Measurements from ENCODE around the gene TMEM45B. TPM values are rescaled to one million over a fixed set of nuclear protein-coding genes. Genes with fewer than 3 reads are reported as not detected.

Gene TMEM45B
- total RNA-seq, 6 donors from 2014 or later = 9.4 to 38.7 (median 13.9) TPM

DNA sequence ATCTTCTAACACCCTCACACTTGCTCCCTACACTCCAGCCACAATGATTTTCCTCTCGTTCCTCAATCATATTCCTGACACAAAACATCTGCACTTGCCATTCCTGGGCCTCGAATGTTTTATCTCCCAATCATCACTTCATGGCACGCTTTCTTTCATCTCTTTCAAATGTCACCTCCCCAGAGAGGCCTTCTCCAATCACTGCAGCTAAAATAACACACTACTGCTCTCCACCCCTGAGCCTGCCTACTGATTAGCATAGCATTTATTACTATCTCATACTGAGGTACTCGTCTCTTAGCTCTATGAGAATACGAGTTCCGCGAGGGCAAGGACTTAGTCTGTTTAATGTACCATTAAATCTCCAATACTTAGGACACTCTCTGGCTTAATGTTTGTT lies 56.3 kb downstream of the TMEM45B start:
- peaks cover 59 to 96% (median 88%) of the 10 kb centered on the region in 4 donors for H3K36me3 ChIP-seq
- no peaks in the 10 kb centered on the region for H3K27me3 ChIP-seq
- no peaks in the 10 kb centered on the region for H3K9me3 ChIP-seq
- no peak overlapping the region for H3K27ac ChIP-seq
- TF ChIP-seq EP300 (IDR thresholded peaks at IDR 0.05) (no peak), POLR2AphosphoS5 (IDR thresholded peaks at IDR 0.05) (no peak), POLR2A (IDR thresholded peaks at IDR 0.05) (no peak)
- TF ChIP-seq, protein P1, sequence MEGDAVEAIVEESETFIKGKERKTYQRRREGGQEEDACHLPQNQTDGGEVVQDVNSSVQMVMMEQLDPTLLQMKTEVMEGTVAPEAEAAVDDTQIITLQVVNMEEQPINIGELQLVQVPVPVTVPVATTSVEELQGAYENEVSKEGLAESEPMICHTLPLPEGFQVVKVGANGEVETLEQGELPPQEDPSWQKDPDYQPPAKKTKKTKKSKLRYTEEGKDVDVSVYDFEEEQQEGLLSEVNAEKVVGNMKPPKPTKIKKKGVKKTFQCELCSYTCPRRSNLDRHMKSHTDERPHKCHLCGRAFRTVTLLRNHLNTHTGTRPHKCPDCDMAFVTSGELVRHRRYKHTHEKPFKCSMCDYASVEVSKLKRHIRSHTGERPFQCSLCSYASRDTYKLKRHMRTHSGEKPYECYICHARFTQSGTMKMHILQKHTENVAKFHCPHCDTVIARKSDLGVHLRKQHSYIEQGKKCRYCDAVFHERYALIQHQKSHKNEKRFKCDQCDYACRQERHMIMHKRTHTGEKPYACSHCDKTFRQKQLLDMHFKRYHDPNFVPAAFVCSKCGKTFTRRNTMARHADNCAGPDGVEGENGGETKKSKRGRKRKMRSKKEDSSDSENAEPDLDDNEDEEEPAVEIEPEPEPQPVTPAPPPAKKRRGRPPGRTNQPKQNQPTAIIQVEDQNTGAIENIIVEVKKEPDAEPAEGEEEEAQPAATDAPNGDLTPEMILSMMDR (IDR thresholded peaks at IDR 0.05) = no peak
- H3K4me1 ChIP-seq = no peaks in the 10 kb centered on the region
- H3K4me3 ChIP-seq = no peak overlapping the region
- no peak for DNase-seq
- ATAC-seq (ENCODE audit: low FRiP score in 2 of 2) = no peak
- WGBS, 2 donors = 87 to 88% methylated on average over 7 of the region's 7 CpGs

GRCh38 chr11:129880311-129880710 lies 64.7 kb downstream of the TMEM45B start:
- 91 to 97% methylated on average over 3 of the region's 3 CpGs for WGBS, 2 donors
- H3K27ac ChIP-seq = no peak overlapping the region
- H3K4me1 ChIP-seq = no peaks in the 10 kb centered on the region
- no peaks in the 10 kb centered on the region for H3K27me3 ChIP-seq
- H3K9me3 ChIP-seq = no peaks in the 10 kb centered on the region
- TF ChIP-seq EP300 (IDR thresholded peaks at IDR 0.05) = no peak
- no peak for TF ChIP-seq POLR2A (IDR thresholded peaks at IDR 0.05)
- TF ChIP-seq, protein P1 (IDR thresholded peaks at IDR 0.05) = no peak
- TF ChIP-seq POLR2AphosphoS5 (IDR thresholded peaks at IDR 0.05) = no peak
- no peak for DNase-seq
- peaks cover 63 to 100% (median 94%) of the 10 kb centered on the region in 4 donors for H3K36me3 ChIP-seq
- H3K4me3 ChIP-seq = no peak overlapping the region
- no peak for ATAC-seq (ENCODE audit: low FRiP score in 2 of 2)

DNA sequence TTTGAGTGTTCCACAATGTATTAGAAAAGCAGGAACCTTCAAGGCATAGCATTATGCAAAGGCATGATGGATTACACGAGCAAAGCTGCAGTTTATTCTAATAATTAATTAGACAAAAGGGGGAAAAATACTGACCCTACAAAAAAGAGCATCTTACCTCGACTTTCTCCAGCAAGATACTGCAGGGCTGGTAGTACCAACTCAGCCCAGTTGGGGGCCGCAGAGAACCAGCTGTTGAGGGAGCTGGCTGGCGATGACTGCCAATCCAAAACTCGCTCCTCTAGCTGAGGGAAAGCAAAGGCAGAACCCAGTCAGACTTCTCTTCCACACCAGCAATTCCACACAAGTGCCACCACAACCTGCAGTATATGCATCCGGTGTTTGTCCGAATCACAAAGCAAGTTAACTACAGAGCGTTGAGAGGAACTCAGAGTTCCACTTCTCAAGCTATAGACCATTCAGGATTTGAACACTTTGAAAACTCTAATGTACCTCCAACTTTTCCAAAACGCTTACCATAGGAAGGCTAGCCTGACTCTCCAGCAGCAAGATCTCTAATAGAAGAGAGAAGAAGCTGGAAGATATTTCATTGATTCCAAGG lies 66.0 kb downstream of the TMEM45B start:
- no peak for TF ChIP-seq POLR2A (IDR thresholded peaks at IDR 0.05)
- TF ChIP-seq, protein P1 (IDR thresholded peaks at IDR 0.05) = peak in 5 of 6 experiments; percentile 23 to 54 (median 32)
- no peak for TF ChIP-seq POLR2AphosphoS5 (IDR thresholded peaks at IDR 0.05)
- no peak for DNase-seq
- 77% methylated on average over 9 of the region's 9 CpGs for WGBS, 2 donors
- no peak for ATAC-seq (ENCODE audit: low FRiP score in 2 of 2)
- Histone ChIP-seq H3K27ac (no peak overlapping the region), H3K4me3 (no peak overlapping the region), H3K4me1 (no peaks in the 10 kb centered on the region), H3K9me3 (no peaks in the 10 kb centered on the region), H3K36me3 (peaks cover 59 to 100% (median 98%) of the 10 kb centered on the region in 4 donors), H3K27me3 (no peaks in the 10 kb centered on the region)

DNA sequence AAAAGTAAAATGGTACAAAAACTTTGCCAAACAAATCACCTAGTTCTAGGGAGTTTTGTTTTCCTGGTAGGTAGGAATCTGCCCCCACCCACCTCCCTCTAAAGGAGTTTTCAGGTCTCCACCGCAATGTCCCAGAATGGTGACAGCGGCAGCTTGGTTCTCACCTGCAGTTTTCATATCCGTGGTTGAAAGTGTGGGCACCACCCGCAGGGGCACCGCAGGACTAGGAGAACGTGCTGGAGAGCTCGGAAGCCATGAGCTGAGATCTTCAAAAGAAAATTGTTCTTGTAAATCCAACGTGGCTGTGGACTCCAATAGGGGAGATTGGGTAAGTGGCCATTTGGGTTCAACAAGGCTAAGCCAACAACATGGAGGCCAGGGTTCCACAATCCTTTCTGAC lies 68.9 kb downstream of the TMEM45B start:
- ATAC-seq (ENCODE audit: low FRiP score in 2 of 2) (no peak), DNase-seq (no peak)
- H3K36me3 ChIP-seq = peaks cover 39 to 100% (median 97%) of the 10 kb centered on the region in 4 donors
- H3K9me3 ChIP-seq = no peaks in the 10 kb centered on the region
- 95 to 98% methylated on average over 8 of the region's 8 CpGs for WGBS, 2 donors
- TF ChIP-seq, protein P1 (IDR thresholded peaks at IDR 0.05) = no peak
- TF ChIP-seq POLR2AphosphoS5 (IDR thresholded peaks at IDR 0.05) = no peak
- no peak for TF ChIP-seq POLR2A (IDR thresholded peaks at IDR 0.05)
- no peak for TF ChIP-seq EP300 (IDR thresholded peaks at IDR 0.05)
- H3K4me3 ChIP-seq = no peak overlapping the region
- H3K4me1 ChIP-seq = no peaks in the 10 kb centered on the region
- H3K27ac ChIP-seq = no peak overlapping the region
- H3K27me3 ChIP-seq = no peaks in the 10 kb centered on the region

DNA sequence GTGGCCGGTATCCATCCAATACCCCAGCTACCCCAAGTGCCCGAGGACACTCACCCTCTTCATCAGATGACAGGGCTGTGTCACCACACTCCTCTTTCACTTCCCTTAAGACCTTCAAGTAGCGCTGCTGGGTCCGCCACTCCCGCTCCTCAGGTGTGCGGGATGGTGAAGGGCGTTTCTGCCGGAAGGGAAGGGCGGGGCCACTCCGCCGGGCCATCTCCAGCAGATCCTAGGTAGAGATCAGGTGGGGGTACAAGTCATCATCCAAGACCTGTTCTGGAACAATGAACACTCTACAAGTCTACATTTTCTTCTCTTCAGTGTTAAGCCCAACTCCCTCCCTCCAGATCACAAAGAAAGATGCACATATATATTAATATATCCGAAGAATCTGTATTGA lies 69.7 kb downstream of the TMEM45B start:
- no peaks in the 10 kb centered on the region for H3K4me1 ChIP-seq
- no peak overlapping the region for H3K4me3 ChIP-seq
- H3K27ac ChIP-seq = no peak overlapping the region
- WGBS, 2 donors = 96 to 98% methylated on average over 10 to 12 of the region's 12 CpGs
- DNase-seq (peak in 1 of 2 donors; percentile 66), ATAC-seq (ENCODE audit: low FRiP score in 2 of 2) (no peak)
- H3K27me3 ChIP-seq = no peaks in the 10 kb centered on the region
- H3K36me3 ChIP-seq = peaks cover 34 to 100% (median 90%) of the 10 kb centered on the region in 4 donors
- no peaks in the 10 kb centered on the region for H3K9me3 ChIP-seq
- TF ChIP-seq POLR2AphosphoS5 (IDR thresholded peaks at IDR 0.05) (no peak), POLR2A (IDR thresholded peaks at IDR 0.05) (no peak), EP300 (IDR thresholded peaks at IDR 0.05) (no peak)
- TF ChIP-seq, protein P1 (IDR thresholded peaks at IDR 0.05) = no peak

Data from upper lobe of left lung (tissue), 6 donors.